Measurements from ENCODE around the gene IFITM1. TPM values are rescaled to one million over a fixed set of nuclear protein-coding genes. Genes with fewer than 3 reads are reported as not detected.

IFITM1 gene
- total RNA-seq, 1 donor from 2014 or later, result 128 TPM

GRCh38 chr11:296171-297050, 17.4 kb upstream of the IFITM1 start:
- no peaks in the 10 kb centered on the region for H3K36me3 Mint-ChIP-seq
- H3K27me3 Mint-ChIP-seq (ENCODE audit: low read depth), result peaks cover 13% of the 10 kb centered on the region
- H3K9me3 Mint-ChIP-seq, result no peaks in the 10 kb centered on the region
- H3K27ac Mint-ChIP-seq, result no peak overlapping the region
- TF ChIP-seq CTCF (IDR thresholded peaks at IDR 0.05; ENCODE audit: unreplicated experiment), result no peak
- DNase-seq (ENCODE audit: low spot score in 2 of 2, unreplicated experiment in 2 of 2), result no peak
- peaks cover 7% of the 10 kb centered on the region for H3K4me1 Mint-ChIP-seq
- no peak overlapping the region for H3K4me3 Mint-ChIP-seq

- no peak overlapping the region for H3K4me3 Mint-ChIP-seq
- no peak for DNase-seq (ENCODE audit: low spot score in 2 of 2, unreplicated experiment in 2 of 2)
- no peak for TF ChIP-seq CTCF (IDR thresholded peaks at IDR 0.05; ENCODE audit: unreplicated experiment)
- no peaks in the 10 kb centered on the region for H3K9me3 Mint-ChIP-seq
- H3K27ac Mint-ChIP-seq, result no peak overlapping the region
- no peaks in the 10 kb centered on the region for H3K36me3 Mint-ChIP-seq
- H3K4me1 Mint-ChIP-seq, result peaks cover 7% of the 10 kb centered on the region
- peaks cover 13% of the 10 kb centered on the region for H3K27me3 Mint-ChIP-seq (ENCODE audit: low read depth)
Measured at GRCh38 chr11:297051-297585, 16.7 kb upstream of the IFITM1 start.

GRCh38 chr11:297586-298405, 16.0 kb upstream of the IFITM1 start:
- Mint-ChIP-seq H3K4me1 (peaks cover 7% of the 10 kb centered on the region), H3K4me3 (no peak overlapping the region), H3K27ac (no peak overlapping the region), H3K27me3 (ENCODE audit: low read depth) (peaks cover 13% of the 10 kb centered on the region), H3K9me3 (no peaks in the 10 kb centered on the region), H3K36me3 (no peaks in the 10 kb centered on the region)
- TF ChIP-seq CTCF (IDR thresholded peaks at IDR 0.05; ENCODE audit: unreplicated experiment), result no peak
- DNase-seq (ENCODE audit: low spot score in 2 of 2, unreplicated experiment in 2 of 2), result no peak

DNA sequence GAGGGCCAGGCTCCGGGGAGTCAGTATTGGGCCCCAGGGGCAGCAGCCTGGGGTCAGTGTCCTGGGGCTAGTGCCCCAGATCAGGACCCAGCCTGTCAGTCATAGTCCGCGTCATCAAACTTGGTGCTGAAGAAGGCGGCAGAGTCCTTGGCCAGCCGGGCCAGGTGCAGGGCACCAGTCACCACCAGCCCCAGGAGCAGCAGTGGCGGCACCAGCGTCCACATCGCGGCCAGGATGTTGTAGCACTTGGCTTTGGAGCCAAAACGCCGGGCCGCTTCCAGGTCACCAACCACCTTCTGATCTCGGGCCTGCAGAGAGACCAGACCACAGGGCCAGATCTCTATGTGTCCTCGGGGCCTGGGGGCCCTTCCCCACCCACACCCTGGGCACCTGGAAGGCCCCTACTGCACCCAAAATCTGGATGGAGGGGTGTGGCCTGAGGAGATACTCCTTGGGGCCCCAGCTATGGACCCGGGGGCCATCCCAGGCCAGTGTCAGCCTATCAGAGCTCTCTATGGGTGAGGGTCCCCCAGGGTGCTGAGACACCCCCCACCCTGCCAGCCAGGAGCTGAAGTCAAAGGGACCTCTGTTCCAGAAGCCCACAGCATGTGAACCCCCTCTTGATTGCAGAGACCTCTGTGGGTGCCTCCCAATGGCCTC, 15.3 kb upstream of the IFITM1 start:
- Mint-ChIP-seq H3K9me3 (no peaks in the 10 kb centered on the region), H3K27me3 (ENCODE audit: low read depth) (peaks cover 13% of the 10 kb centered on the region), H3K4me1 (peaks cover 7% of the 10 kb centered on the region), H3K36me3 (no peaks in the 10 kb centered on the region), H3K27ac (no peak overlapping the region), H3K4me3 (no peak overlapping the region)
- no peak for DNase-seq (ENCODE audit: low spot score in 2 of 2, unreplicated experiment in 2 of 2)
- no peak for TF ChIP-seq CTCF (IDR thresholded peaks at IDR 0.05; ENCODE audit: unreplicated experiment)

GRCh38 chr11:299081-299891, 14.6 kb upstream of the IFITM1 start, which contains the start of gene IFITM5:
TSS of gene IFITM5 (minus strand) at chr11:299526. CDS start at chr11:299490, 36 bp downstream.
- Mint-ChIP-seq H3K27me3 (ENCODE audit: low read depth) (peaks cover 13% of the 10 kb centered on the region), H3K9me3 (no peaks in the 10 kb centered on the region), H3K4me3 (no peak within 1 kb of the TSS), H3K4me1 (peaks cover 7% of the 10 kb centered on the region), H3K27ac (no peak within 1 kb of the TSS), H3K36me3 (no peaks in the 10 kb centered on the region)
- DNase-seq (ENCODE audit: low spot score in 2 of 2, unreplicated experiment in 2 of 2), result no peak
- no peak for TF ChIP-seq CTCF (IDR thresholded peaks at IDR 0.05; ENCODE audit: unreplicated experiment)
